DOHH2 (cell line): ENCODE measurements around the gene PDE4A.

Experiments used
- H3F3A ChIP-seq: fragments of 200-600 bp; sonication (generic), shearing (Covaris generic); 2 replicates; pipeline ENCODE4 v1.6.0; 2016; ENCODE audit warnings: antibody characterized with exemption, mild to moderate bottlenecking; ENCODE audit not compliant: control insufficient read depth, insufficient read depth
- H3K27ac ChIP-seq: fragments of 200-600 bp; sonication (generic); 2 replicates; pipeline ENCODE4 v1.5.1; 2014; ENCODE audit warnings: low read depth, mild to moderate bottlenecking, low read length, moderate library complexity
- H3K27me3 ChIP-seq: fragments of 200-600 bp; sonication (generic); 2 replicates; pipeline ENCODE4 v1.6.1; 2014; ENCODE audit warnings: mild to moderate bottlenecking, low read length, mixed read lengths; ENCODE audit not compliant: control insufficient read depth
- H3K36me3 ChIP-seq: fragments of 200-600 bp; sonication (generic); 2 replicates; pipeline ENCODE4 v1.6.1; 2014; ENCODE audit warnings: mild to moderate bottlenecking, low read length, moderate library complexity, mixed read lengths; ENCODE audit not compliant: control insufficient read depth
- H3K4me1 ChIP-seq: fragments of 200-600 bp; sonication (generic); 2 replicates; pipeline ENCODE4 v1.6.1; 2014; ENCODE audit warnings: mild to moderate bottlenecking, low read length, mixed read lengths; ENCODE audit not compliant: control insufficient read depth
- H3K4me2 ChIP-seq: fragments of 200-600 bp; sonication (generic); 2 replicates; pipeline ENCODE4 v1.6.0; 2014; ENCODE audit warnings: mild to moderate bottlenecking, low read length, moderate library complexity
- H3K4me3 ChIP-seq: fragments of 200-600 bp; sonication (generic); 2 replicates; pipeline ENCODE4 v1.5.1; 2014; ENCODE audit warnings: mild to moderate bottlenecking, low read length, mixed read lengths
- H3K79me2 ChIP-seq: fragments of 200-600 bp; sonication (generic); 2 replicates; pipeline ENCODE4 v1.6.1; 2014; ENCODE audit warnings: mild to moderate bottlenecking, low read length, mixed read lengths; ENCODE audit not compliant: control insufficient read depth
- H3K9me2 ChIP-seq: fragments of 200-600 bp; sonication (generic); replicated peaks from 2 replicates; pipeline ENCODE4 v1.6.1; 2014; ENCODE audit warnings: mild to moderate bottlenecking, low read length, mixed read lengths; ENCODE audit not compliant: control insufficient read depth
- H3K9me3 ChIP-seq: fragments of 200-600 bp; sonication (generic); 2 replicates; pipeline ENCODE4 v1.6.1; 2014; ENCODE audit warnings: antibody characterized with exemption, low read length, mixed read lengths; ENCODE audit not compliant: control insufficient read depth, insufficient read depth
- H4K20me1 ChIP-seq: fragments of 200-600 bp; sonication (generic); 2 replicates; pipeline ENCODE4 v1.6.0; 2014; ENCODE audit warnings: low read depth, mild to moderate bottlenecking, antibody characterized with exemption, low read length, moderate library complexity; ENCODE audit not compliant: control insufficient read depth, insufficient read depth
- CTCF ChIP-seq: fragments of 200-600 bp; sonication (generic); IDR thresholded peaks from one replicate; pipeline ENCODE4 v1.5.1; 2014; ENCODE audit warnings: antibody characterized with exemption, mild to moderate bottlenecking, low read depth, low read length; ENCODE audit not compliant: poor library complexity, severe bottlenecking
- EZH2phosphoT487 ChIP-seq: fragments of 200-600 bp; sonication (generic); IDR thresholded peaks from 2 replicates; pipeline ENCODE4 v1.6.1; 2017; ENCODE audit warnings: borderline replicate concordance, mild to moderate bottlenecking, antibody characterized with exemption, low read length, moderate library complexity, mixed read lengths

Gene PDE4A

GRCh38 chr19:10422846-10423245, 2.5 kb downstream of the PDE4A start:
- peaks cover 30% of the 10 kb centered on the region for H3F3A ChIP-seq
- H3K4me3 ChIP-seq, result peak overlapping the region; percentile 88; the same call in 1 of the 2 replicates
- H3K4me1 ChIP-seq, result peaks cover 79% of the 10 kb centered on the region
- no peak overlapping the region for H3K27ac ChIP-seq
- H3K27me3 ChIP-seq, result no peaks in the 10 kb centered on the region
- no peaks in the 10 kb centered on the region for H3K9me3 ChIP-seq
- H3K9me2 ChIP-seq, result no peaks in the 10 kb centered on the region
- H3K4me2 ChIP-seq, result peak overlapping the region; percentile 99
- peaks cover 95% of the 10 kb centered on the region for H3K79me2 ChIP-seq
- peaks cover 24% of the 10 kb centered on the region for H4K20me1 ChIP-seq
- peaks cover 20% of the 10 kb centered on the region for H3K36me3 ChIP-seq
- TF ChIP-seq CTCF (no peak), EZH2phosphoT487 (no peak)

DNA sequence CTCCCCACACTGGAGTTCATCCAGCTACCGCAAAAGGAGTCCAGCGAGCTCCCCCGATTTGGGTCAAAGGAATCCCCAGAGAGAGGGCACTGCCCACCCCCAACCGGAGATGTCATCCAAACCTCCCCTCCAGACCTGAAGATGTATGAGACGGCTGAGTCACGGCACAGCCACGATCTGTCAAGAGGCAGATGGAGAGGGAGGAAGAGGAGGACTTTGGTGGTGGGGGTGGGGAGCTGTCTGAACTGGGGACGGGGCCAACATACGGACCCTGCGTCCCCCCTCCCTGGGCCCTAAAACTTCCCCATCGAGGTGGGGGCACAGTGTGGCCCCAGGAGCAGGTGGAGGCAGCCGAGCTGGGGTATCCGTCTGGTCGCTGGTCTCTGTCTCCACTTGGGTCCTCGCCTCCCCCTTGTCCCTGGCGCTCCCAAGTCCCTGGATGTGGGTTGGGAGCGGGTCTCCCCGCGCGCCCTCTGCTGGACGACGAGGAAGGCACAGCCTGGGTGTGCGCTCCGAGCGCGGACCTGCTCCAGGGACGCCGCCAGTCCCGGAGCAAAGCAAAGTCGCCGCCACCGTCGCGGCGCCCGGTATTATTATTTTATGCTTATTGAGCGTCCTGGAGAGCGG, 3.8 kb downstream of the PDE4A start:
- peaks cover 14% of the 10 kb centered on the region for H3K36me3 ChIP-seq
- no peaks in the 10 kb centered on the region for H3K9me3 ChIP-seq
- no peaks in the 10 kb centered on the region for H3K9me2 ChIP-seq
- H4K20me1 ChIP-seq, result peaks cover 31% of the 10 kb centered on the region
- peaks cover 83% of the 10 kb centered on the region for H3K4me1 ChIP-seq
- peak; percentile 98 for TF ChIP-seq CTCF
- no peak for TF ChIP-seq EZH2phosphoT487
- peak overlapping the region; percentile 78 for H3K4me2 ChIP-seq
- H3F3A ChIP-seq, result peaks cover 32% of the 10 kb centered on the region
- no peaks in the 10 kb centered on the region for H3K27me3 ChIP-seq
- H3K4me3 ChIP-seq, result peak overlapping the region; percentile 66
- peaks cover 91% of the 10 kb centered on the region for H3K79me2 ChIP-seq
- no peak overlapping the region for H3K27ac ChIP-seq

DNA sequence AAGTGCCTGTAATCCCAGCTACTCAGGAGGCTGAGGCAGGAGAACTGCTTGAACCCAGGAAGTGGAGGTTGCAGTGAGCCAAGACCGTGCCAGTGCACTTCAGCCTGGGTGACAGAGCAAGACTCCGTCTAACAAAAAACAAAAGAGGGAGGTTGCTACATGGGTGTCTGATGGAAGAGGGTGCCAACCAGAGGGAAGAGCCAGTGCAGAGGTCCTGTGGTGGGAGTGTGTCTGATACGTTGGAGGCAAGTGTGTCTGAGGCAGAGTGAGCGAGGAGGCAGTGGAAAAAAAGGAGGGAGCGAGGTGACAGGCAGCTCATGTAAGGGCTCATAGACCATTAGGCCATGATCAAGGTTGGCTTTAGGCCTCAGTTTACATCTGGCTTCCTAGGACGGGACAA, 6.8 kb downstream of the PDE4A start:
- TF ChIP-seq CTCF (no peak), EZH2phosphoT487 (no peak)
- H3K79me2 ChIP-seq, result peaks cover 91% of the 10 kb centered on the region

More for the DNA sequence above, 6.8 kb downstream of the PDE4A start:
- Histone ChIP-seq H3K4me3 (peak overlapping the region; percentile 45), H3K4me1 (peaks cover 93% of the 10 kb centered on the region), H3K27me3 (peaks cover 10% of the 10 kb centered on the region), H3K4me2 (peak overlapping the region; percentile 61), H3F3A (peaks cover 29% of the 10 kb centered on the region), H3K9me3 (no peaks in the 10 kb centered on the region), H3K27ac (peak overlapping the region; percentile 76; the same call in 1 of the 2 replicates), H4K20me1 (peaks cover 40% of the 10 kb centered on the region), H3K36me3 (no peaks in the 10 kb centered on the region), H3K9me2 (no peaks in the 10 kb centered on the region)
